Glomerular visceral epithelial cell (primary cell): ENCODE data around the gene VDR.

Experiments
- DNase-seq: peaks from one replicate; pipeline ENCODE4 v3.0.0-alpha.2; 2016; ENCODE audit errors: extremely low spot score

The VDR gene

DNA sequence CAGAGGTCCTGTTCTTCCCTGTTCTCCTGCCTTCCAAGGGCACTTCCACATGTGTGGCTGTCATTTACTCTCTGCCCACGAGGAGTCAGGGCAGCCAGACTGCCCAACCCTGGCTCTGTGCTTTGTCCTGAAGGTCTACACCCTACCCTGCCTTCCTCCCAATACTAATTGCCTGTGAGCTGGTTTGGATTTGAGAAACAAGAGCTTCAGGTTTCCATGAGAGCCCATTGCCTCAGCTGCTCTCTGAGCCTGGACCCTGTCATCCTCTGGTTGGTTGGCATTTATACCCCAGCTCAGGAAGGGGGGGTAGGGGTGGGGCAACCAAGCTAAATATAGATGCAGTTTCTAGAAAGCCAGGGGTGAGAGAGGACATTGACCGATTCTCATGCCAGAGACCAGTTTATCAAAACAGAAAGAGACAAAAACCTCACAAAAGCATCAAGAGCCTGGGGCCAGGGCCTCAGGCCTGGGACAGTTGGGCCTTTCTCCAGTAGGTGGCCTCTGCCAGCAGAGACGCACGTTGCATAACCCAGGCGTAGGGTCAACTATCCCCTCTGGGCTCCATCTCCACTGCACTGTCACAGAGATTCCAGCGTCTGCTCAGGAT, 34.5 kb downstream of the VDR start:
- DNase-seq = no peak

DNA sequence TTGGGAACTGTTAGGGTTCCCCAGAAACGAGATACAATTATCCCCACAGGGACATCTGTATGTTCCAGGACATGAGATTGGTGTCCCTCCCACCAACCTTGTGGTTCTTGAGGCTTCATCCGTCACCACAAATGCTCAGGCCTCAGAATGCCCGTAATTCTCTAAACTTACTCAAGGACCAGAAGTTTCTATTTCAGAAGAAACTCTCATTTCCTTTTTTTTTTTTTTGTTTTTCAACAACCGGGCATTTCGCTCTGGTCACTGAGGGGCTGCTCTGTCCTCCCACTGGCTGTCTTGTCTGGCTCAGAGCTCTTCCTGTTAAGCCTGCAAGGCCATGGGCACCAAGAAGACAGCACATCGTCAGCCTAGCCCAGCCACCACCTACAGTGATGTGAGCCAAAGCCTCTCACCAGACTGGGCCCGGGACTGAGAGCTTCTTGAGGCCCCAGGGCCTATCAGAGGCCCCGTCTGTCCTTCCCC, 36.2 kb downstream of the VDR start:
- DNase-seq = no peak

DNA sequence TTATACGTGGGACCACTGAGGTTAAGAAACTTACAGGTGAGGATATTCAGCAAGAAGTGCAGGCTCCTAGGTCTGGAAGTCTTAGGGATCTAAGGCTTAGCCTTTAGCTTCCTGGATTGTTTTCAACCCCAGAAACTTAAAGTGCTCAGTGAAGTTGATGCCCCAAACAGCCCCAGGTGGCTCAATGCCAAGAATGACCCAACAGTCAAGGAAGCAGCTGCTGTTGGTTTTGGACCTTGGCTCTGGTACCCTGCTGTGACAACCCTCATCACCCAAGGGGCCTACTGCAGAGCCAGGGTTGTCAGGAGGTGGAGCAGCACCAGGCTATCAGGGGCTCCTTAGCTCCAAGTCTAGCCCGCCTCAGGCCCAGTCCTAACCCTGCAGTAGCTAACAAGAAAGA, 36.8 kb downstream of the VDR start:
- no peak for DNase-seq

DNA sequence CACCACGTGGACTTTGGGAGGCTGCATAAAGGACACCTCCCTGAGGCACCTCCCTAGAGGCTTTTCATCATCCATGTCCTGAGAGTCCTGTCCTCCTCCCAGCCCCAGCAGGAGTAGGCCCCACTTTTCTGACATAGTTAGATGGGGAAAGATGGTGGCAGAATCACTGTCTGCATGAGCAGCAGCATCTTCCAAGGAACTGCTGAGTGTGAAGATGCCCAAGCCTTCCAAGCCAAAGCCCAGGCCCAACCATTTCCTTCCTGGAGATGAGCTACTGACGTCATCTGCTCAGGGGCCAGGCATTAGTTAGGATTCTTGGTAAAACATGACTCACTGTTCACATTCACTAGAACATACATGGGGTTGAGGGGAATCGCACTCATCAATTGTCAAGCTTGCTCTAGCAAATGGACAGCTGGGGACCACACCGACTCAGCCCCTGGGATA, 37.3 kb downstream of the VDR start:
- DNase-seq = peak; percentile 64

DNA sequence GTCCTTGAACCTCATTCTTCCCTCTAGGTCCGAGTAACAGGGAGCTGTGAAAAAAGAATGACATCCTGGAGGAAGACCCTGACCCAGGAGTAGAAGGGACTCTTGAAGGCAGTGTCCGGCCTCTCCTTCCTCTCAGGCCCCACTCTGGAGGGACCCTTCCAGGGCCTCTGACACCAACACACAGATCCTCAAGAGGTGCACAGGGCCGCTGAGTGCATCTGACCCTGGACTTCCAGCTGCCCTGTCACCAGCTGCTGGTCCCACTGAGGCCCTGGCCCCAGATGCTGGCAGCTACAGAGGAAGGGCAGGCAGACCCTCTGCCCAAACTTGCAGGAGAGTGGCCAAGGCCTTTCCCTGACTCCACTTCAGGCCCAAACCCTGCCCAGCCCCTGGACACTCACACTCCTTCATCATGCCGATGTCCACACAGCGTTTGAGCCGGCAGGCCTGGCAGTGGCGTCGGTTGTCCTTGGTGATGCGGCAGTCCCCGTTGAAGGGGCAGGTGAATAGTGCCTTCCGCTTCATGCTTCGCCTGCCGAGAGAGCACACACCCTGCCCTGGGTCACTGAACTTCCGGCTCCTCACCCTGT, 40.1 kb downstream of the VDR start:
- DNase-seq = no peak

DNA sequence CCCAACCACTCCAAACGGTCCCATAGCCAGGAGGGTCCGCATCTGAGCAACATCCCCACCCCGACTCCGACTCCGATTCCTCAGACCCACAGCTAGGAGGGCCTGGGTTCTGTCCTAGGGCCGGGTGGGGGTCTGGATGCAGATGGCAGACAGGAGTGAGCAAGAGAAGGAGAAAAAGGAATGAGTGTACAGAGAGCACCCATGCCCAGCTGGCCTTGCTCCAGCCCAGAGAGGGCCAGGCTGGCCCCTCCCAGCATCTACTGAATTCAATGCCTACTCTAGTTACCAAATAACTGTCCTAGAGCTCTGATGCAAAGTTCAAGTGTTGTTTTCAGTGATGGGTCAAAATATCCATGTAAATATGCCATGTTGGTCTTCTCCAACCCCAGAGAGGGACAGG, 40.8 kb downstream of the VDR start:
- no peak for DNase-seq

DNA sequence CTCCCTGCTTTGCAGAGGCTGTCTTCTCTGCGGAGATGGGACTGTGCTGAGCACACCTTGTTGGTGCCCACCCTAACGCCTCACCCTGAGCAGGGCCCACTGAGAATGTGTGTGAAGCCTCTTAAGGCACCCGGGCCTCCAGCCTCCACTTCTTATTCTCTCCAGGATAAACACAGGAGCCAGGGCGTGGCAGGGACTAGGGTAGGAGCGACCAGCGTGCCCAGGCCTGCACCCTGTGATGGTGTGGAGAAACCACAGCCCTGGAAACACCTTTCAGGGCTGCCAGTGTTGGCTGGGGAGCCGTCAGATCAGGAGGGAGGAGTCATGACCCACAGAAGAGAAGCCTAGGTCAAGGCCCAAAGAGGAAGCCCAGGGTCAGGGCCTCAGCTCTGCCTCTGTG, 41.3 kb downstream of the VDR start:
- no peak for DNase-seq

DNA sequence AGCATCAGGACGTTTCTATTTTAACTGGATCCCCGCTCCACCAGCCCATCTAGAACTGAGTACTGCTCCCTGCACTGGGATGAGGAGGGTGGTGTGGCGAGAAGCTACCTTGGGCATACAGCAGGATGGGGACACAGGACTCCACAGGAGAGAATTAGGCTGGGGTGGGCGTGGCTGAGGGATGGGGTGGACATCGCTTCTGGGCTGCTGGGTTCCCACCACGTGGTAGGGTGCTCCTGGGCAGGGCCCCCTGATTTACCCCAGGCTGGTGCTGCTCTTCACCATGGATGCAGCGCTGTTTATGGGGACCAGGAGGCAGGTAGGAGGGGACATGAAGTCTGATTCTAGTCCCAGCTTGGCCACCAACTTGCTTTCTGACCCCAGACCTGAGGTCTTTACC, 41.9 kb downstream of the VDR start:
- no peak for DNase-seq

DNA sequence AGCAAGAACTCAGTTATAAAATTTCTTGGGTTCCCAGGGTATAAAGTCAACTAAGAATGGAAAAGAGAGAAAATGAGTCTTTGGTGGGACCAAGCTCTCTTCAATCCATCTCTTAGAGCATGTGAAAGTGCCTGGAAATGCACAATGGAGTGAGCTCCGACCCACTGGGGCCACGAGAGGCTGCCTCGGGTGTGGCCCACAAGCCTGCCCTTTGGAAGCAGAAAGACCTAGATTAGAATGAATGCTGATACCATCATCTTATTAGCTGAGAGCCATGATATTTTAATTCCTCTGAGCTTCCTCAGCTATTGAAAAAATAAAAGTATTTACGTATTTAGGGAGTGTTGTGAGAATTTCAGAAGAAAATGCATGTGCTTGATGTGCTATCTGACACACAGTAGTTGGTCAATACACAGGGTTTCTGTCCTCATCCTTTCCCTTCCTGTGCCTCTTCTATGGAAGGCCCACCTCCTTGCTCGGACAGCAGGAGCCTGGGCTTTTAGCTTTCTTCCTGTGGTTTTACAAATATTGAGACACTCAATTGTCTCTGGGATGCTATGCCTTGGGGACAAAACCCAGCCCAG, 42.5 kb downstream of the VDR start:
- DNase-seq = no peak

DNA sequence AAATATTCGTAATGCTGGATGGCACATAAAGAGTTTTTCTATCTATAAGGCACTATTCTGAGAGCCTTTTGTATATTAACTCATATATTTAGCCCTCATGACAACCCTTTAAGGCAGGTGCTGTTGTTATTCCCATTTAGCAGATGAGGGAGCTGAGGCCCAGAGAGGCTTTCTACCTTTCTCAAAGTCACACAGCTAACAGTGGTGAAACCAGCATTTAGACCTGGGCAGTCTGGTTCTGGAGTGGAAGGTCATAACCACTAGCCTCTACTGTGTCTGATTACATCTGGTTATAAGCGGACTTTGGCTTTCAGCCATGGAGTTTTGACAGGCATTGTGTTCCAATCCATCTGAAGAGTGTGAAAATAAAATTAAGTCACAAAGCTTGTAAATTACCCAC, 43.9 kb downstream of the VDR start:
- no peak for DNase-seq

DNA sequence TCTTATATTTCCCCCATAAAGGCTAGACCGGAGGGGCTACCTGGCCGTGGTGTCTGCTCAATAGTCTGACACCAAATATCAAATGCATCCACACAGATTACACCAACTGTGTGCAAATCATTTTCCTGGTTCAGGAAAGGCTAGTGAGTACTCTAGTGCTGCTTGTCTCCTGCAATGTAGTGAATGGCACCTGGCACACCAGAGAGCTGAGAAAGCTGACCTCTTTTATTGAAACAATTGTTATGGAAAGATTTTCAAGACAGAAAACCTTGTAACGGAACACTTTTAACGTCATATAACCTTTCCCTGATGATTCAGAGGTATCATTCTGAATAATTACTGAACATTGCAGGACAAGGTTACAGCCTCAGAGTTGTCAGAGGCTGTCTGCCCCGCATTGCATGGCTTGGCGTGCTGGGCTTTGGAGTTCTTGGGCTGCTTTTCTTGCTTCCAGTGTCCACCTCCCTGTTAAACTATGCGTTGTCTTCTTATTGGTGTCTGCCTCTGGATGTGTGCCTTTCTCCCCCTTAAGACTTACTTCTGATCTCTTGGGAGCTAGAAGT, 44.4 kb downstream of the VDR start:
- no peak for DNase-seq

DNA sequence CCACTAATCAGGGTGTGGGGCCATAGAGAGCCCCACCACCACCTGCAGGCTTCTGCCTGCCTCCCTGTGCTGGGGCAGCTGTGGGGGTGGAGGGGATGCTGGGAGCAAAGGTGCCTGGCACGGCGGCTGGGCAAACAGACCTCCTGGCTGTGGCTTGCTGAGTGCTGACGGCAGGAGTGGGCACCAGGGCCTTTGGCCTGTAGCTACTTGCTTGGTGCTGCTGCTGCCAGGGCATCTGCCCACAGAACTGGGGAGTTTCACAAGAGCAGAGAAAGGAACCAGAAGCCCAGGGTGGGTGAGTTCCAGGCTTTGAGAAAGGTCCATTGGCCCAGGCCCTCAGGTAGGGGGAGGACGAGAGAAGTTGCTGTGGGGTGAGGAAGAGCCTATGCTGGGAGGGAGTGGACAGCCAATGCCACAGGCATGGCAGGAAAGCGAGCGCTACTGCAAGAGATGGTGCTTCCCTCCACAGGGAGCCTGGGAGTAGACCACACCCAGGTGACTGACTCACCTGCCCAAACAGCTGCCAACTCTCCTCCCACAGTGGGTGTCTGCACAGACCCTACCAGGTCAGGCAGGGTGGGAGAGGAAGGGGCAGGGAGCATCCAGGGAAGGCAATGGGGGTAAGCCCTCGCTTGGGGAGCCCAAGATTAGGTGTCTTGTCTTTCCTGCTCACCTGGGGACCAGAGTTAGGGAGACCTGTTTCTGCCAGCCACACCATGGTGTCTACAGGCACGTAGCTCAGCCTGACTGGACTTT, 46.1 kb downstream of the VDR start:
- no peak for DNase-seq

DNA sequence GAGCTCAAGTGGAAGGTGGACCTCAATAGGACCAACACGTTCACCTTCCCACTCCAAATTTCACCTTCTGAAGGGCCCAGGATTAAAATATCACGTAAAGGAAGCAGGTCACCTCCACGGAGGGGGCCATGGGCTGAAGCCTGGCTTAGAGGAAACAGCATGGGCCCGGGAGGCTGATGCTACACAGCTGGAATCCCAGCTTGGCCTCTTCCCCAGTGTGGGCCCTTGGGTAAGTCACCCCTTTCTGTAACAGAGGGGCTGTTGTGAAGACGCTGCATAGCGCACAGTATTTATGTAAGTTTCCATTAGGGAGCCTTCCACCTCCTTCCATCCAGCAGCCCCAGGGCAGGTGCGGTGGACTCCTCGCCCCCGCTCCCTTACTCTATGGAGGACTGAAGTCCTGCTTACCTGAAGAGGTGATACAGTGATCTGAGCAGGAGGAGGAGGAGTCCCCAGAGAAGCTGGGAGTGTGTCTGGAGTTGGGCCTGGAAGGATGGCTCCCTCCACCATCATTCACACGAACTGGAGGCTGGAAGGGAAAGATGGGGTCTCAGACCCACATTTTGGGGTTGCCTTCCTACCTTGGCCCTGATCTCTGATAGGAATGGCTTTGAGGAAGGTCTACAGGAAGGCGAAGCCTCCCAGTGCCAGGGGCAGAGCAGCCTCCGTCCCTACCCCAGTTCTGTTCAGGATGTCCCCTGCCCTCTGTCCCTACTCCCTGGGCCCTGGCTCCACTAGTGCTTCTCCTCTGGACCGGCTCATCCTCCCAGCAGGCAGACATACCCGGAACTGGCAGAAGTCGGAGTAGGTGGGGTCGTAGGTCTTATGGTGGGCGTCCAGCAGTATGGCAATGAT, 47.8 kb downstream of the VDR start:
- DNase-seq = no peak

DNA sequence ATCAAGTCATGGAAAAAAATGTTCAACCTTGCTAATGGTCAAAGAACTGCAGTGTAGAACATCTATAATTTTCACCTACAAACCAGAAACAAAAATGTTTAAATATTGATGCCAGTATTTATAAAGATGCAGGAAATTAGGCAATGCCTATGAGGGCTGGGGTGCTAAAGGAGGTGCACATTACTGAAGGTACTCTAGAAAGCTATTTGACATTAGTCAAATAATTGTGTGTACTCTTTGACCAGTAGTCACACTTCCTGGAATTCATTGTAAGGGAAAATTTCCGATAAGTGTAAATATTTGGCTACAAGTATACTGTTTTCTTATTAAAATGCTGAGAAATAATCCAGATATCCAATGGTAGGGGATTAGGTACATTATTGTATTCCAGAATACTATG, 48.7 kb downstream of the VDR start:
- DNase-seq = no peak

DNA sequence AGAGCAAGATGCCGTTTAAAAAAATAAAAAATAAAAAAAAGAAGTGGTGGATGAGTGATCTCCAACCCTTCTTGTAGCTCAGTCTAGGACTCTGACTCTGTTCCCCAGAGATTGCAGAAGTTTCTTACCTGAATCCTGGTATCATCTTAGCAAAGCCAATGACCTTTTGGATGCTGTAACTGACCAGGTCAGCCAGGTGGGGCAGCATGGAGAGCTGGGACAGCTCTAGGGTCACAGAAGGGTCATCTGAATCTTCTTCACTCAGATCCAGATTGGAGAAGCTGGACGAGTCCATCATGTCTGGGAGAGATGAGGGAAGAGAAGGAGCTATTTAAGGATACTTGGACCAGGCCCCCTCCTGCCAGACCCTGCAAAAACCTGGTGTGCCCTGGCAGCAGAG, 49.3 kb downstream of the VDR start:
- DNase-seq = no peak

DNA sequence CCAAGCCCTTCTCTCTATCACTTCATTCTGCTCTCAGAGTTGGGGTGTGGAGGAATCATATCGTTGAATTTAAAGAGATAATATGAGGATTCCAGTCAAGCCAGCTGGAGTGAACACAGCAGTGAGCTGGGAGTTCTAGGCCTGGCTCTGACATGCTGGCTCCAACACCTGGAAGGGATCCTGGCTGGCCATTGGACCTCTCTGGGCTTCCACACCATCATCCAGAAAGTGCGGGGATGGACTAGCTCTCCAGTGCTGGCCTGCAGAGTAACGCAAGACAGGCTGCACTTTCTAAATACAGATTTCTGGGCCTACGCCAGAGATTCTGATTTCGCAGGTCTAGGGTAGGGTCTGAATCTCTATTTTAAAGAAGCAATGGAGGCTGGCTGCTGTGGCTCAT, 50.3 kb downstream of the VDR start:
- no peak for DNase-seq

DNA sequence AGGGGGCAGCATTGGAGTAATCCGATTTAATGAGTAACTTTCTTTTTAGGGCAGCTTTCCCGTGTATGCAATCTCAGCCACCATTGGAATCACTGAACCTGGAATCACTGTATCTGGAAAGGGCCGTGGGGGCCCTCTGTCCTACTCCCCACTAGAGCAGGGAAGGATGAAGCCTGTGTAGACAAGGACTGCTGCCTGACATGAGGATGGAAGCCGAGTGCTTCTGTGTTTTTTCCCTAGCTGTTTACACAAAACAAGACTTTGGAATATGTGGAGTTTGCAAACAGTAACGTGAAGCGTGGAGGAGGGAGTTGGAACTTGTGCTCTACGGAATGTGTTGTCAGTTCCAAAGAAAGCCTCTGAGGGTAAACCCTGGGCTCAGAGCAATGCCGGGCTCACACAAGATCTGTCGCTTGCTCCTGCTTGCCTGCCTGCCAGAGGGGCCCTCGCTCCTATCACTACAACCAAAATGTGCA, 52.7 kb downstream of the VDR start:
- no peak for DNase-seq

DNA sequence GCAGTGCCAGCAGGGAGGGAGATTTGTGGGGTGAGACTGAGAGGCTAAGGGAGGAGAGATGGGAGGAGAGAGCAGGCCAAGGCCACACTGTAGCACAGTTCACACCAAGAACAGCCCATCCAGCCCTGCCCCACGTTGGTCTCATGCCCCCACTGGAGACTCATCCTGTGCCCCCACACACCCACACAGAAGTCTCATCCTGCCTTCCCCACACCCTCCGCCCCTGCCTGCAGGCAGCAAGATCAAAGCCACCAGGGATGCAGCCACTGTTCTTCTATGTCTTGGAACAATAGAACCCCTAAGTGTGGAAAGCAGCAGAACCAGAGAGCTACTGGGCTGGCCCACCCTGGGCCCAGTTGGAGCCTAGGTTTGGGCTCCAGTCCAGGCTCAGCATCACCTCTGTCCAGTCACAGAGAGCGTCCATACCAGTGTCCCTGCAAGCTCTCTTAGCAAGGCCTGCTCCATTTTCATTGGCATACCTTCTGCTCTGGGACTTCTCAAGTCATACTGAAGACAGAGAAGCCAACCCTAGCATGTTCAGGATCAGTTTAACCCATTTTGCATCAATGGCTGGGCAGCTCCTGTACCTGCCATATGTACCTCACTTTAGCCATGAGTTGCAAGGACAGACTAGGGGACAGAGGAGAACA, 53.4 kb downstream of the VDR start:
- DNase-seq = no peak

DNA sequence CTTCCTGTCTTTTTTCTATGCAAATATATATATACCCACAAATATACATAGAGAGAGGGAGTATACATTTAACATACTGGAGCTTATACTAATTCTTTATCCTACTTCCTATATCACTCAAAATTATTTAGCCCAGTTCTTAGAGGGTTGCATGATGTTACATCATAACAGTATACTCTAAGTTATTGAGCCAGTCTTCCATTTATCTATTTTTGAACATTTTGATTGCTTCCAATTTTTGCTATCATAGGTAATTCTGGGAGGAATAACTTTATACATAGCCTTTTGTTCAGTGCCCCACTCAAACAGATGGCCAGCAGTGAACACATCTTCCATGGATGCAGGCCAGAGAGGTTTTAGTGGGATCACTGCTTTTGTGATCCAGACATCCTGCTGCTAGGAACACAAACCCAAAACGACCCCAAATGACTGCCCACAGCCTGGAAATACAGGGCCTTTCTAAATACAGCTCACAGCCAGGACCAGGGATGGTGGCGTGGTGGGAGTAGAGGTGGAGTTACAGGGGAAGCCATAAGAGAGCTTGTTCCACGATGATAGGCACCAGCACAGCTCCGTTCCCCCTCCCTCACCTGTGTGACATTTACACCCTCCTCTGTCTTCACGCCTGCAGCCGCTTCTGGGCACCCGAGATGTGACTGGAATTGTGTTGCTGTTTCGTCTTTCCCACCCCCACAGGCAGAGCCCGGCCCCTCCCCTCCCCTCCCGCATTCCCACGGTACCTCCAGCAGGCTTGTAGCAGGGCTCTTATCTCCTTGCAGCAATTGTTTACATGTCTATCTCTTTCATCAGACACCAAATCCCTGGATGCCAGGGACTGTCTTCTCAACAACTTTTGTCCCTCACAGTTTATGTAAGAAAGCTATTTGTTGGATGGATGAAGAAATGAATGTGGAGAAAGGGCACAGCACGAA, 54.4 kb downstream of the VDR start:
- no peak for DNase-seq

DNA sequence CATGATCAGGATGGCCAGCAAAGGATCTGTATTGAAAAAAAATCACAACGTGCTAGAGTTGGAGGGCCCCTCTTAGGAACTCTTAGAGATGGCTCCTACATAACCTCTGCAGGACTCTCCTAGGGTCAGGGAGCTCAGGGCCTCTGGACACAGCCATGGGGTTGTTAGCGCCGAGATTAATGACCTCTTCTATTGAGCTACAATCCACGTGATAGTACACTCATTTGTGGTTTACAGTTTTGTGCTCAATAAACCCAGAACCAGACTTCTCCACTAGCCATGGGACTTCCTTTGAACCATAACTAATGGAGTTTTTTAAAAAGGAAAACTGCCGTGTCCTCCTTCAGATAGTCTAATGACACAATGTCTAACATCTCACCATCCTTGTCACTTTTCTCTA, 55.5 kb downstream of the VDR start:
- no peak for DNase-seq
